Measurements from ENCODE around the gene PARD3B.

The PARD3B gene

DNA sequence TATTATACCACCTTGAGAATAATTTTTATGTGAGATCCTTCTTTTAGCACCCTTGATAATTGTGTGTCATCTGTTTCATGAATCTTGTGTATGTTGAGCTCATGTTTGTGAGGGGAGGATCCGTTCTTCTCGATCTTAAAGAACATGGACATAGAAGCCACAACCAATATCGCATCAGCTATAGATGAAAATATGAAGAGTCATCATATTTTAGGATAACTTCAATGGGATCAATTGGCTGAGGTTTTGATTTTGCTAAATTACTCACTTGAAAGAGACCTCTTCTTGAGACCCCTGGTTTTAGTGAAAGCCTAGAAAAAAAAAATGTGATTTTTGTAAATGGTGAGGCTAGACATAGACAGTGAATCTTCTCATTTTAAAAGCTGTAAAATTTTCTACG lies 751.7 kb downstream of the PARD3B start:
- no peak for DNase-seq

DNA sequence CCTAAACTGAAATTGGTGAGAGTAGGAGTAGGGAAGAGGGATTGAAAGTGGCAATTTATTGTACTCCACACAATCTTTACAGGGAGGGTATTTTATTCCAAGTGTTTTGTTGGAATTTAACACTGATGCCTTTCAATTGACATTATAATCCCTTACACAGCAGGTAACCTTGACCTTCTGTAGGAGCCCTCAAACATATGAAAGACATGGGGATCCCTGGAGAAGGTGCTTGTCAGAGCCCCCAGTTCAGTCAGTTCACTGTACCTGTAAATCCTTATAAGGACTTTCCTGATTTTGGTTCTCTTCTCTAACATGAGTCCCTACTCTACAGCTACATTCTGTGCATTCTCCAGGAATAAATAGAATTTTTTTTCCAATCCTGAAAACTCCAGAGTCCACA lies 752.1 kb downstream of the PARD3B start:
- DNase-seq: no peak

DNA sequence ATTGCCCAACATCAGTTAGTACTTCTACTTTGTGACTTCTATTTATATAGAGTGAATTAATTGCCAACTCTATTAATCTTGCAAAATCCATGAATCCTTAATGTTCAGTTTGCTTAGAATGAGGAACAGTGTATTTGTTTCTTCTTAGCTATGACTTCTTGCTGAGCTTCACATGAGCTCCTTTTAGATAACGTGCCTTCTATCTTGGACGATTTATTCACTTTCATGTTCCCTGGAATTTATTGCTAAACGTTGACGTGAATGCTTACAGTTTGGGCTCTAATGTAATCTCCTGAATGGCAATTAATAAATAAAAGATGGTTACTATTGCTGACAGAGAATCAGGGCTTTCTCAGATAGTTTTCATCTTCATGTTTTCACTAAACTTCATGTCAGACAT lies 752.6 kb downstream of the PARD3B start:
- DNase-seq: no peak

DNA sequence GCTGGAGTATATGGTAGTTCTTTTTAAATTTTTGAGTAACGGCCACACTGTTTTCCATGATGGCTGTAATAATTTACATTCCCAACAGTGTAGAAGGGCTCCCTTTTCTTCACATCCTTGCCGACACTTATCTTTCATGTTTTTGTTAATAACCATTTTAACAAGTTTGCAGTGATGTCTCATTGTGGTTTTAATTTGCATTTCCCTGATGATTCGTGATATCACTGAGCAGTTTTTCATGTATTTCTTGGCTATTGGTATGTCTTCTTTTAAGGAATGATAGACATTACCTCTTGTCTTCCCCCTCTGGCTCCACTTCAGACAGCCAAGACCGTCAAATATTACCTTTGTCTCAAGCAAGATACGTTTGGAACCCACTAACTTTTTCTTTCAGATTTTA lies 765.9 kb downstream of the PARD3B start:
- no peak for DNase-seq

DNA sequence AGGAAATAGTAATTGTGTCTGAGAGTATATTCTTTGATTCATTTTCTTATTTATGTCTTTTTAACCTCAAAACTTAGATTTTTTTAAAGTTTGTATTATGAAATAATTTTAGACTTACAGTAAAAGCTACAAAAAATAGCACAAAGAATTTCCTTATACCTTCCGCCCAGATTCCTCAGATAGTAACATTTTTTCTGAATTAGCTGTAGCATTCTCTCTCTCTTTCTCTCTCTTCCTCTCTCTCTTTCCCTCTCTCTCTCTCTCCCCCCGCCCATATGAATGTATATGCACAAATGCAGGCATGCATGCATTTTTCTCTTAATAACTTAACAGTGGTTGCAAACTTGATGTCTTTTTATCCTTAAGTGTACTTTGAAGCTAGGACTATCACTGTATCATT lies 776.0 kb downstream of the PARD3B start:
- DNase-seq: no peak

DNA sequence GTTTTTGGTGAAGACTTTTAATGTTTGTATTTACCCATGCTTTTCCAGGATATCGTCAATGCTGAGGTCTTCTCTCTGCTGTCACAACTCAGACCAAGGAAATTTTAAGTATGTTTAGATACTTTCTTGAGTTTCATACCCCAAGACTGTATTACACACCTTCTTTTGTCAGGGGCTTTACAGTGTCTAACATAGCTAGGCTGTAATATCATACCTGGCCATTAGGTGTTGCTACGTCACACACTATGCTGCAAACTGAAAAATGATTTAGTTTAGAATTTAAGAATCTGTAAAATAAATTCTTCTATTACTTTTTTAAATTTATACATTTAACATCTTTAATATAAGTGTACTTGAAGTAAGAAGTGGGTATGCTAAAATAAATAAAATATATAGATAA lies 778.7 kb downstream of the PARD3B start:
- DNase-seq: no peak

DNA sequence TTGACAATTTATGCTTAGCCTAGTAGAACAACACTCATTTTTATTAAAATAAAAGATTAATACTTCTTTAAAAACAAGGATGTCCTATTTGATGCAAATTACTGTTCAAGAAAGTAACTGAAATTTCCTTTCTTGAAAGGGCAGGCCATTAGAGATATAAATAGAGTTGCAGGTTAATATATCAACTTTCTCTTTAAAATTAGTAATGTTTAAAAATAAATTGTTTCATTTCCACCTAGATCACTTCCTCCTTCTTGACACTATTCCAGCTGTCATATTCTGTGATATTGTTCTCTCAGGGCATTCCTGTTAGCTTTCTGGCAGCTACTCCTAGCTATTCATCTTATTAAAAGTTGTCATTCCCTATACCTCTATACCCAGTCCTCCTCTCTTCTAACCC lies 779.1 kb downstream of the PARD3B start:
- DNase-seq: no peak

DNA sequence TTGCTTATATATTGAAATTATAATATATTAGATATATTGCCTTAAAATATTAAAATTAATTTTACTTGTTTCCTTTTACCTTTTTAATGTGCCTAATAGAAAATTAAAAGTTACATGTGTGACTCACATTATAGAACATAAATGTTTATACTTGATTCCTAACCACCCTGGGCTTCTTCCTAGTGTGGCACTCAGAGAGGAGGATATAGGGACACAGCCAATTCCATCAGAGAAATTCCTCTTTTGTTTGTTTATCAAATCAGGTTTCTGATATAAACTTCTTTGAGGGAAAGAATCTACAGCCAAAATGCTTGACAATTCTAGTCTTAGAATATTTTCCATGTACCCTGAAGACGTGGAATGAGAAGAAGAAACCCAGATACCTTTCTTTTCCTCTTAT lies 788.1 kb downstream of the PARD3B start:
- DNase-seq: no peak

DNA sequence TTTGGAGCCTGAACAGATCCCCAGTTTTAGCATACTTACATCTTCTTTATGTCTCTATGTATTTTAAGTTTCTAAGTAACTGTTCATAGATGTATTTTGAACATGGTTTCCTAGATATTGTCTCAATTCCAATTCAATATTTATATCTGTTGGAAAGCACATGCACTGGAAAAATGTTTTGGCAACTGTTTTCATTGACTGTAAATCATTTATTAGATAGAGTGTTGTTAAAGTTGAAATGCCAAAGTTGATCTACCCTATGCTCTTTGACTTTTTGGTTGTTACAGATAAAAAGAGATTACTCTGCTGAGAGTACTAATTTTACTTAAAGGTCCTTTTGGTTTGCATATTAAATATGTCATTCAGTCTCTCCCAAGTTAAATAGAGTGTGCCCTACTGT lies 792.0 kb downstream of the PARD3B start:
- no peak for DNase-seq

DNA sequence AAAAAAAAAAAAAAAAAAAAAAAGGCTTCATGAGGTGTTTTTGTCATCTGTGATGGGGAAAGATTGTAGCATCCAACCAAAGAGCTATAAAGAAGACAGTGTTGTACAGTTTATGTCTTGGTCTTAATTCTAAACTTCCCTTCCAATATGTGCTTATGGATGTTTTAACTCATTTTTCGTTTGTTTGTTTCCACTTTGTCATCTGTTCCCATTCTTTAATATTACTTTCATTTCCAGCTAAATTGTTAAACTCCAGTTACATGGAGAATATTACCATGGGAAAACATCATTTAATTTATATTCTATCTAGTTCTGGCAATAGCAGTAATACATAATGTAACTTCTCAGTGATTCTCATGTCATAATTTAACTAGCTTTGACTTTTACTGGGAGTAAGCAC lies 792.9 kb downstream of the PARD3B start:
- no peak for DNase-seq

DNA sequence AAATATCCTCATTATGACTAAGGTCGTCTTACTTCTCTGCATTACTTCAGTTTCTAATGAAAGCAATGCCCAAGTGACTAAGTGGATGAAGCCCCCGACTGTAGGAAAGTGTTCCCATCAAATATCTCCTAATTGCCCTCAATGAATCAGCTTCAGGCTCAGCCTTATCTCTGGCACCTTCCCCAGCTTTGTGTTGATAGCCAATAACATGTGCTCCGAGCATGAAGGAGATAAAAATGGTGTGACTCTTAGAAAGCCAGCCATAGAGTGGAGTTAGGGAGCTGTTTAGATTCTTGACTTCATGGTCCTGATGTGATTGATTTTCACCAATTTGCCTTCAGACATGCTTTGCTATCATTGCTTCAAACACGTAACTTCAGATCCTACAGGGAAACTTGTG lies 797.8 kb downstream of the PARD3B start:
- no peak for DNase-seq

DNA sequence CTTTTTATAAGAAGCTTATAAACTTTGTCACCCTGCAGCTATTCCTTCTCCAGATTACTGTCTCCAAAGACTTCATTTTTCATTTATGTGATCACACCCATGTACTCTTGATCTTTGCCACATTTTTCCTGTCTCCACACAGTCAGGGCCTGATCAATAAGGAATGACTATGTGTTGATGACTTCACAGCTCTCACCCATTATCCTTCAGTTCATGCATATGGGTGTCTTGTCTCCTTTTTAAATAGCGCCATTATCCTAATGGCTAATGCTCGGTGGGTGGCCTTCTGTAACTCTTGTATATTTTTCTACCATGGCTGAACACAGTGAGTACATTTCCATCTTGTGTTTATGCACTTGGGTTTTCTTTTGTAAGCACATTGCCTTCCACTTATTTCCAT lies 801.4 kb downstream of the PARD3B start:
- DNase-seq: no peak

DNA sequence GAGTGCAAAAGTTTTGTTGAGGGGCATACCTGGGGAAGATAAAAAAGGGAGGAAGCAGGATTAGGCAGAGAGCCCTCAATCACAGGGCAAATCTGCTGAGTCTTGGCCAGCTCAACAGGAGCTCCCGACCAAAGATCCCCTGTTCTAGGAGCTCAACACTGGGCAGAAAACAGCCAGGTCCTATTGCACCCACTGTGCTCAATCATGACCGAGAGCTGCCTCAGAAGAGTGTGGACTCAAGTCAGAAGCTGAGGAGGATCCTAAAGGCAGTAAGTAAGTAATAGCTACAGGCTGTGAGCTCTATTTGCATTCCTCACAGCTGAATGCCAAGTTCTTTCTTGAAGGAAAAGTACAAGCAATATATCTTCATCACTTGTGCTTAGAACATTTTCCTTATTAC lies 802.6 kb downstream of the PARD3B start:
- DNase-seq: no peak

DNA sequence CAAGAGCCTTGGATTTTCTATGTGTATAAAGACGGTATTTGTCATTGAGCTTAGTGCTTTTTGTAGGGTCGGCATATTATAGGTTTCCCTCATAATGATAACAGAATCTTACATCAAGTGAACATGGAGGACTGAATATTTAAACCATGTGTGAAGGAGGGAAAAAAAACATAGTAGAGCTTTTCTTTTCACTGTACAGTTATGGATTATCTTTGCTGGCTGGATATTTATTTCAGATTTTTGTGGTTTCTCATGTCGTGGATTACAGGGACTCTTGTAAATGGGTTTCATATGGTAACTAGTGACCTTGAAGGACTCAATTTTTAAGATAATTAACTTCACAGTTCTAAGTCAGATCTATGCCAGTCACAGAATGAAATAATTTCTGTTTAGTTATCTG lies 806.8 kb downstream of the PARD3B start:
- no peak for DNase-seq

DNA sequence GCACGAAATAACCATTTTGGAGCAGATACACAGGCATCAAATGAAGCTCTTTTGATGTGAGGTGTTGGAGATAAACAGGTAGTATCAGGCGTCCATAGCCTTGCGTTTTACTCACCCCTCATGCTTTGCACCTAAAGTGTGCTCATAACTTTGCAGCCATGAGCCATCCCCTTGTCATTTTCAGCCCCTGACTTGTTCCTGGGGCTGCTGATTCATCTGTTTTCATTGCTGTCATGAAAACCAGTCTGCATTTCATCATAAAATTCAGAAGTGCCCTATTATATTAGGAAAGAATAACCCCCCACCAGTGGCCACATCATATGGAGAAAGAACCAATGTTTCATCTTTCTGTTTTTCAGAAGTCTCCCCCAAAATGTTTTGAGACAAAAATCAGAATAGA lies 807.3 kb downstream of the PARD3B start:
- DNase-seq: no peak

DNA sequence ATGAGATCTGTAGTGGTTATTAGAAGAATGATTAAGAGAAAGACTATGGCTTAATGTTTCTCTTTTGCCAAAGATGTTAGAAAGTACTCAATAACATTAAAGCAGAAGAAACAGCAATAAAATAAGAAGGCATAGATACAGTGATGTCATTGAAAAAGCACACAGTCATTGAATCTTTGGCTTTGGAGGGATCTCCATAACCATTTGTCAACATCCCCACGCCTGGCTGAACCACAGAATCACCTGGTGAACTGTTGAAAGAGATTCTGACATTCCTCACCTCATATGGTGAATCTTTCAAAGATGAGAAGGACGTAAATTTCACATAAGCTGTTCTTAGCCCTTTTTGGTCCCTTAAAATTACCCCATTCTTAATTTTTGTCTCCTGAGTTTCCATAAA lies 812.5 kb downstream of the PARD3B start:
- DNase-seq: no peak

DNA sequence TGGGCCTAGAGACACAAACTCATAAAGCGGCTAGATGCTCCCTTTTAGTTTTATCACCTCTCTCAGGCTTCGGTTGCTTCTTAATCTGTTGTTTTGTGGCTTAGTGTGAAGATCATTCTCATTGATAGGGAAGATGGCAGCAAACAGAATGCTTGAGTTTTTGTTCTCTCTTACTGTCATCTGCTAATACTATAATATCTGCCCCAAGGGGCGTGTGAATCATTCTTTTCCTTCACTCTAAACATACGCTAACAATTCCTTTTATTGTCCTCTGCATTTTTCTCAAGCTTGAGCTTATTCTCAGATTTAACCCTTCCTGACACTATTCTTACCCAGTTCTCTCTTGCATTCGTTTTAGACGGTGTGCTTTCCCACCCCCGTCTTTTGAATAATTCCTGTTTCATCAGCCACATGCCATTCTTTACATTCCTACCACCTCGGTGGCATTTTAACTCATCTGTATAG lies 813.1 kb downstream of the PARD3B start:
- DNase-seq: no peak

DNA sequence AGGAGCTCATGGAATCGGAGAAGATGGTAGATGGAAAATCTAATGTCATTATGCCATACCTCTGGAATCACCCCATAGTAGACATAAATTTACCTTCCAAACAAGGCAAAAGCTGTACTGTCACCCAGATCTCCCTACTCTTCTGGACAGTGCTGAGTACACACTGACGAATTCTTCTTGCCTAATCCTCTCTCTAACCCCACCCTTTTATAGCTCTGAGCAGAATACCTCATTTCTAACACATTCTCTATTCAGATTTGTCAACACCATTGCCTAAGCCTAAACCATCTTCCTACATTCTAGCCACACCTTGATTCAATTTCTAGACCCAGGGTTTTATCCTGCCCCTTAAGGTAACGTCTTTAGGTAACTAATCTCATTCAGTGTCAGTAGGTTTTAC lies 816.0 kb downstream of the PARD3B start:
- DNase-seq: no peak

DNA sequence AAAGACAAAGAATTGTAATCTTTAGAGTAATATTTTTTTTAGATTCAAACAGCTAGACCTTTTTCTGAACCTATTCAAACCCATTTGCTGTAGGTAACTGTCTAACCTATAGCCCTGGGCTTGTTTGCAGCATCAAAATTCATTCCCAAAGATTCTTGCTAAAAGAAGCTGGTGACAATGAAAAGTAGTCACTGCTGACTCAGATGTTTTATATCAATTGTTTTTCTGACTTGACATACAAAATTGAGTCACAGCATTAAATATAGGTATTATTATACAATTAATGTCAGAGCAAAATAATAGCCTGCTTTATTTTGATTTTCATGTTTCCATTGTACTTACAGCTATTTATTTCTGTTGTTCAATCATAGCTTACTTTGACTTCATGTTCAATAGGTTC lies 816.7 kb downstream of the PARD3B start:
- DNase-seq: no peak

DNA sequence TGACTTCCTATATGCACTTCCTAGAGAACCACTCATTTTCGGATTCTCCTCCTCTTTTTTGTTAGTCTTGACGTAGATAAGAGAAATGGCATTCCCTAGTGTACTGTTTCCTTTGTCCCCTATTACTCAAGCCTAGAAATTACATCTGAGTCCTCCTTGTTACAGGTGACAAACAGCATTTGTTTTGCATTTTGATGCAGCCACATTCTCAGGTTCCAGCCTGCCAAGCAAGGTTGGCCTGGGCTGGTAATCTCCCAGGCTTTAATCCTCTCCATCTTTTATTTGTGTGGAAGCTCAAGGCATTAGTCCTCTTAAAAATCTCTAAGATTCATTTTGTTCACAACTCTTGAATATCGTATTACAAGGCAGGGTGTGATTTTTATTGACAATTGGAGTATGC lies 819.0 kb downstream of the PARD3B start:
- DNase-seq: no peak

DNA sequence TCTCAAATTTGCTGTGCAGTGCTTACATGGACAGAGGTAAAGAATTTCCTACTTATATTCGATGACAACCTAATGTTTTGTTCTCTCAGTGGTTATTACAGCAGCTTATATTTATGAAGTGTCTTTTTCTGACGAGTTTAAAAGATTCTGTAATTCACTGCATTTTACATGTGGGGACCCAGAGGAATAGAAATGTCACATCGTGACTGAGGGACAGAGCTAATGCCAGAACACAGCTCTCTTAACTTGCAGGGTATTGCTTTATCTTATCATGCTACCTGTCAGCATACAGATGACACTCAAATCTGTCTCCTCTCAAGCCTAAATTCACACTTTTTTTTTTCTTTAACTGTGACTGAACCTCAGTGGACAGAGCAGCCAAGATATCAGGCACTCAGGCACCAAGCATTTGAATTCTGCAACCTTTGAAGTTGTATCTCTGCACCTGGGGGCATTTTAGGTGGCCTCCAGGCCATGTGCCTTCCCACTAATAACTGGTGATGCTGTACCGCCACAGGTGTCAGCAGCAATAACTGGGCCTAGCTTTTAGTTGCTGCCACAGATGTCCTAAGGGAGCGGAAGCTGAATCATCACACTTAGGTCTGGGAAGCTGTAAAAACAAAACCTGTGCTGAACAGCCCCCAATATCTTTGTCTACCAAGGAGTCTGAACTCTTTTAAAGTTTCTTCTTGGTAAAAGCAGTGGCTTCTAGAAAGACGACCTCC lies 821.2 kb downstream of the PARD3B start:
- DNase-seq: no peak

DNA sequence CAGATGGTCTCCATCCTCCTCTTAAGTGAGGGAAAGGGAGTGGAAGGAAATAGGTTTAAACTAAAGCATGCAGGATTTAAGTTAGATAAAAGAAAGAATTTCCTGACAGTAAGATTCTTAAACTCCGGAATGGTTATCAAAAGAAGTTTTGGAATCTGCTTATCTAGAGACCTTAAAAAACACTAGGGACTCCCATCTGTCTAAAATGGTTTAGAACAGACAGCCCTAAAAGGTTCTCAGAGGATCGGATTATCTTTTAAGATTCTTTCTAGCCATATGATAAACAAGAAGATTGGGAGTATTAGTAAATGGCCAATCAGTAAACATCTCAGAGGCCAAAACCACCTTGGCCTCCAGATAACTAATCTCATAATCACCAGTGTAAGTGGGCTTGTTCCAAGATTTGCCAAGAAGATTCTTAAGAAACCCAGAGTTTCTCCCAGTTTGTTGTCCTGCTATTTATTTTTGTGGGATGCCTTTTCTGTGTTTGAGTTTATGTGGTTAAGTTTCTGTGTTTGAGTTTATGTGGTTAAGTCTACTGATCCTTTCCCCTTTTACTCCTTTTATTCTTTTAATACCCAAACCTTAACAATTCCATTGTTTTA lies 822.2 kb downstream of the PARD3B start:
- DNase-seq: no peak

DNA sequence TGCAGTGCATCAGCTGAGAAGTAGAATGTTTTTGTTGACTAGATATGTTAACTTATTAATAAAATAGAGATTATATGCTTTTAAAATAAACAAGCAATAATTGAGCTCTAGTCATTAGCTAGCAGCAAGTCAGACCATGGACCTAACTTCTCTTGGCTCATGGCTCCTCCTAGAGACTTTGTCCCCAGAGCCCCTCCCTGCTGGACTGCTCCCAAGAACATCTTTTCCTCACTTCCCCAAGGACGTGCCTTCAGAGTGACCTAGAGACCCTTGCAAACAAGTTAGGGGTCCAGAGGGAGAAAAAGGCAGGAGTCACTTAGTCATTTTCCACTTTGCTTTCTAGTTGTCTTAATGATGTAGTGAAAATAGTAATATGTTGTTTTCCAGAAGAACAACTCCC lies 824.5 kb downstream of the PARD3B start:
- DNase-seq: no peak

DNA sequence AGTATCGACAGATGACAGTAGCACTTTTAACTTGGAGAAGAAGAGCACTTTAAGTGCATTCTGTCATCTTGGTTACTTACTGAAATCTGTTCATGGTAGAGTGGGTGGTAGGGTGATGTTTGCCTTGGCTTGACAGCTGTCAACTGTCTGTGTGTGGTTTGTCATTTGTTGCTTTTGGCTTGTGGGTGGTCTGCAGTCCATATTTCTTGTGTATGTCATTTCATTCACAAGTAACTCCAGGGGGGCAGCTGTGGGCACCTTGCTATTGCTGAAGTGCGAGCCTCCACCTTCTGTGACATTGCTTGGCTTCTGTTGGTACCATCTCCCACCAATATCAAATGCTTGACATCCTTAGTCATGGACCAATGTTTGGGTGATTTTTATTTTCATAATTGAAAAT lies 825.5 kb downstream of the PARD3B start:
- DNase-seq: no peak

DNA sequence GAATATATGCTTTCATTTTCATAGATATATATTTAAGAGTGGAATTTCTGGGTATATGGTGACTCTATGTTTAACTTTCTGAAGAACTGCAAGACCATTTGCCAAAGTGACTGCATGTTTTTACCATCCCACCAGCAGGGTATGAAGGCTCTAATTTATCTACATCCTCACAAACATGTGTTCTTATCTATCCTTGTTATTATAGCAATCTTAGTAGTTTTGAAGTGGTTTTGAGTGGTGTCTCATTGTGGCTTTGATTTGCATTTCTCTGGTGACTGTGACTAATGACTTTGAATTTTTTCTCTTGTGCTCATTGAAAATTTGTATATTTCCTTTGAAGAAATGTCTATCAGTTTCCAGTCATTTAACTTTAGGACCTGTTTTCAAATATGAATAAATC lies 826.9 kb downstream of the PARD3B start:
- no peak for DNase-seq
